ENCODE results near the gene PTPRN2. TPM values are rescaled to one million over a fixed set of nuclear protein-coding genes. Genes with fewer than 3 reads are reported as not detected.
"Not testable (repeated sequence)": the region's sequence is repeated elsewhere in the genome, so short reads cannot be mapped to it uniquely, and the experiment has no call there.

Gene PTPRN2
- total RNA-seq, 1 donor from 2014 or later = 15.4 TPM

- peak; percentile 43 for DNase-seq (ENCODE audit: extremely low spot score, unreplicated experiment)
- no peaks in the 10 kb centered on the region for H3K27me3 Mint-ChIP-seq
- H3K27ac Mint-ChIP-seq = no peak overlapping the region
- H3K4me1 Mint-ChIP-seq (ENCODE audit: unreplicated experiment) = no peaks in the 10 kb centered on the region
- no peak overlapping the region for H3K4me3 Mint-ChIP-seq
- H3K9me3 Mint-ChIP-seq = peaks cover 5% of the 10 kb centered on the region
- no peak for TF ChIP-seq CTCF (conservative IDR thresholded peaks at IDR 0.05)
- H3K36me3 Mint-ChIP-seq = no peaks in the 10 kb centered on the region
Measured at GRCh38 chr7:158160199-158160598, 427.4 kb downstream of the PTPRN2 start.

- no peak overlapping the region for H3K27ac Mint-ChIP-seq
- no peaks in the 10 kb centered on the region for H3K36me3 Mint-ChIP-seq
- H3K27me3 Mint-ChIP-seq = no peaks in the 10 kb centered on the region
- peaks cover 6% of the 10 kb centered on the region for H3K9me3 Mint-ChIP-seq
- TF ChIP-seq CTCF (conservative IDR thresholded peaks at IDR 0.05) = no peak
- no peak overlapping the region for H3K4me3 Mint-ChIP-seq
- DNase-seq (ENCODE audit: extremely low spot score, unreplicated experiment) = no peak
- no peaks in the 10 kb centered on the region for H3K4me1 Mint-ChIP-seq (ENCODE audit: unreplicated experiment)
Measured at GRCh38 chr7:158157460-158157859, 430.2 kb downstream of the PTPRN2 start.

- DNase-seq (ENCODE audit: extremely low spot score, unreplicated experiment); H3K4me3 Mint-ChIP-seq; H3K9me3 Mint-ChIP-seq; H3K27ac Mint-ChIP-seq; H3K27me3 Mint-ChIP-seq; H3K4me1 Mint-ChIP-seq (ENCODE audit: unreplicated experiment); H3K36me3 Mint-ChIP-seq: not testable (repeated sequence)
Measured at GRCh38 chr7:158151273-158151672, 436.4 kb downstream of the PTPRN2 start.

- no peaks in the 10 kb centered on the region for H3K4me1 Mint-ChIP-seq (ENCODE audit: unreplicated experiment)
- no peak overlapping the region for H3K27ac Mint-ChIP-seq
- no peaks in the 10 kb centered on the region for H3K36me3 Mint-ChIP-seq
- H3K4me3 Mint-ChIP-seq = no peak overlapping the region
- no peak for TF ChIP-seq CTCF (conservative IDR thresholded peaks at IDR 0.05)
- DNase-seq (ENCODE audit: extremely low spot score, unreplicated experiment) = no peak
- no peaks in the 10 kb centered on the region for H3K27me3 Mint-ChIP-seq
- H3K9me3 Mint-ChIP-seq = peaks cover 1% of the 10 kb centered on the region
Measured at GRCh38 chr7:158150234-158150633, 437.4 kb downstream of the PTPRN2 start.

GRCh38 chr7:158147431-158147830, 440.2 kb downstream of the PTPRN2 start:
- not testable (repeated sequence) for DNase-seq (ENCODE audit: extremely low spot score, unreplicated experiment); H3K9me3 Mint-ChIP-seq; H3K27me3 Mint-ChIP-seq; H3K4me3 Mint-ChIP-seq; H3K4me1 Mint-ChIP-seq (ENCODE audit: unreplicated experiment); H3K27ac Mint-ChIP-seq; H3K36me3 Mint-ChIP-seq

GRCh38 chr7:158145370-158145769, 442.3 kb downstream of the PTPRN2 start:
- Mint-ChIP-seq H3K4me3 (no peak overlapping the region), H3K27me3 (no peaks in the 10 kb centered on the region), H3K9me3 (peaks cover under 1% of the 10 kb centered on the region), H3K36me3 (no peaks in the 10 kb centered on the region), H3K4me1 (ENCODE audit: unreplicated experiment) (no peaks in the 10 kb centered on the region), H3K27ac (no peak overlapping the region)
- no peak for DNase-seq (ENCODE audit: extremely low spot score, unreplicated experiment)
- no peak for TF ChIP-seq CTCF (conservative IDR thresholded peaks at IDR 0.05)

All from type B pancreatic cell (in vitro differentiated cells).